SK-N-SH (cell line): ENCODE results near the gene DHPS. TPM values are rescaled to one million over a fixed set of nuclear protein-coding genes. Genes with fewer than 3 reads are reported as not detected.

Experiments
- CTCF ChIA-PET: fragments of 300-600, 350-600 bp; formaldehyde crosslinking; extraction: SDS; loops from one replicate; lab custom pipeline; 2021; lab: Yijun Ruan, JAX
- POLR2A ChIA-PET: fragments of 350-600 bp; sonication (Branson Sonifier 250); formaldehyde crosslinking; extraction: SDS; loops from one replicate; lab custom pipeline; 2020; ENCODE audit warnings: antibody characterized with exemption, inconsistent platforms; lab: Yijun Ruan, JAX
- DNase-seq: peaks from one replicate; pipeline ENCODE4 v3.0.0; 2012
- H2AFZ ChIP-seq: fragments of 200-600 bp; sonication (generic); 2 replicates; pipeline ENCODE4 v1.8.1; 2016; ENCODE audit warnings: antibody characterized with exemption, mild to moderate bottlenecking, low read depth
- H3F3A ChIP-seq: fragments of 200-600 bp; sonication (generic); replicated peaks from 2 replicates; pipeline ENCODE3; 2016; ENCODE audit warnings: antibody characterized with exemption, mild to moderate bottlenecking; ENCODE audit not compliant: insufficient read depth
- H3K27ac ChIP-seq, 2 experiments: fragments of 200-500 bp in 1 of 2; fragments of 200-600 bp in 1 of 2; sonication (Bioruptor generic) in 1 of 2; sonication (generic), shearing (Covaris generic) in 1 of 2; 2 replicates each; pipeline versions ENCODE4 v1.5.1 to v1.6.1; 2014 to 2016; ENCODE audit warnings: low read depth in 2 of 2, inconsistent platforms in 1 of 2, low read length in 1 of 2, mild to moderate bottlenecking in 1 of 2, mixed read lengths in 1 of 2
- H3K27me3 ChIP-seq: fragments of 200-600 bp; sonication (generic), shearing (Covaris generic); 2 replicates; pipeline ENCODE4 v1.6.1; 2016; ENCODE audit warnings: mixed run types; ENCODE audit not compliant: insufficient read depth
- H3K36me3 ChIP-seq, 2 experiments: fragments of 200-500 bp in 1 of 2; fragments of 200-600 bp in 1 of 2; sonication (Bioruptor generic) in 1 of 2; sonication (generic) in 1 of 2; replicated peaks in 1 of 2; 2 replicates each; pipeline versions ENCODE3 to v1.5.1; 2014 to 2016; ENCODE audit warnings: low read length in 1 of 2, mild to moderate bottlenecking in 1 of 2; ENCODE audit not compliant: insufficient read depth in 2 of 2, control insufficient read depth in 1 of 2
- H3K4me1 ChIP-seq, 2 experiments: fragments of 200-500 bp in 1 of 2; fragments of 200-600 bp in 1 of 2; sonication (Bioruptor generic) in 1 of 2; sonication (generic), shearing (Covaris generic) in 1 of 2; 2 replicates each; pipeline versions ENCODE4 v1.5.1 to v1.6.1; 2014 to 2016; ENCODE audit warnings: low read depth in 1 of 2, low read length in 1 of 2, mixed run types in 1 of 2; ENCODE audit not compliant: insufficient read depth in 2 of 2, control insufficient read depth in 1 of 2
- H3K4me2 ChIP-seq: fragments of 200-600 bp; sonication (generic), shearing (Covaris generic); 2 replicates; pipeline ENCODE4 v1.6.1; 2017; ENCODE audit warnings: mixed run types
- H3K4me3 ChIP-seq, 2 experiments: fragments of 200-500 bp in 1 of 2; fragments of 200-600 bp in 1 of 2; sonication (Bioruptor generic) in 1 of 2; sonication (generic), shearing (Covaris generic) in 1 of 2; 2 replicates each; pipeline versions ENCODE4 v1.5.1 to v1.8.1; 2014 to 2016; ENCODE audit warnings: low read depth in 2 of 2, inconsistent platforms in 1 of 2, low read length in 1 of 2, mild to moderate bottlenecking in 1 of 2, mixed read lengths in 1 of 2, moderate library complexity in 1 of 2
- H3K79me2 ChIP-seq: fragments of 200-600 bp; sonication (generic); 2 replicates; pipeline ENCODE4 v1.8.1; 2017; ENCODE audit warnings: mild to moderate bottlenecking; ENCODE audit not compliant: insufficient read depth
- H3K9ac ChIP-seq: fragments of 200-600 bp; sonication (generic); 2 replicates; pipeline ENCODE4 v1.6.1; 2017; ENCODE audit warnings: mixed run types
- H3K9me2 ChIP-seq: fragments of 200-600 bp; sonication (generic); 2 replicates; pipeline ENCODE4 v1.6.1; 2017; ENCODE audit warnings: mixed run types
- H3K9me3 ChIP-seq: fragments of 200-600 bp; sonication (generic); 2 replicates; pipeline ENCODE4 v1.6.1; 2017; ENCODE audit warnings: mixed run types, mild to moderate bottlenecking, moderate library complexity
- H4K20me1 ChIP-seq: fragments of 200-600 bp; sonication (generic); 2 replicates; pipeline ENCODE4 v1.6.1; 2017; ENCODE audit warnings: mild to moderate bottlenecking, mixed run types; ENCODE audit not compliant: insufficient read depth
- EP300 ChIP-seq, 2 experiments: IDR thresholded peaks; 2 replicates each; pipeline versions ENCODE4 v1.4.0 to v1.6.1; 2012; ENCODE audit warnings: borderline replicate concordance in 1 of 2, low read depth in 1 of 2, low read length in 1 of 2
- FOXJ3 ChIP-seq: sonication (generic); formaldehyde crosslinking; IDR thresholded peaks from 2 replicates; pipeline ENCODE4 v1.5.1; 2020; ENCODE audit warnings: mild to moderate bottlenecking, missing genetic modification reagents
- FOXM1 ChIP-seq: IDR thresholded peaks from 2 replicates; pipeline ENCODE4 v1.4.0; 2012; ENCODE audit warnings: low read depth, mild to moderate bottlenecking
- GATA2 ChIP-seq: sonication (generic); formaldehyde crosslinking; IDR thresholded peaks from 2 replicates; pipeline ENCODE4 v1.5.0; 2020; ENCODE audit warnings: mild to moderate bottlenecking, missing genetic modification reagents
- IRF3 ChIP-seq: fragments of 150-350 bp; IDR thresholded peaks from 2 replicates; pipeline ENCODE4 v1.6.1; 2016; ENCODE audit warnings: mild to moderate bottlenecking, low read depth, low read length
- JUND ChIP-seq: IDR thresholded peaks from 2 replicates; pipeline ENCODE4 v1.4.0; 2012
- MEF2A ChIP-seq: IDR thresholded peaks from 2 replicates; pipeline ENCODE4 v1.4.0; 2012; ENCODE audit warnings: low read depth, borderline replicate concordance
- MXI1 ChIP-seq: IDR thresholded peaks from 2 replicates; pipeline ENCODE4 v1.6.1; 2012; ENCODE audit warnings: mild to moderate bottlenecking, low read depth, low read length, improper control_type of control experiment
- NFIC ChIP-seq: IDR thresholded peaks from 2 replicates; pipeline ENCODE4 v1.4.0; 2012; ENCODE audit warnings: borderline replicate concordance
- POLR2AphosphoS5 ChIP-seq: IDR thresholded peaks from 2 replicates; pipeline ENCODE4 v1.6.1; 2012; ENCODE audit warnings: low read depth, low read length
- RCOR1 ChIP-seq: fragments of 150-350 bp; IDR thresholded peaks from 2 replicates; pipeline ENCODE4 v1.6.1; 2017; ENCODE audit warnings: antibody characterized with exemption, low read length
- RFX5 ChIP-seq: IDR thresholded peaks from 2 replicates; pipeline ENCODE4 v1.6.1; 2012; ENCODE audit warnings: mild to moderate bottlenecking, improper control_type of control experiment, low read length
- RXRA ChIP-seq: IDR thresholded peaks from 2 replicates; pipeline ENCODE4 v1.4.0; 2012; ENCODE audit warnings: low read depth, mild to moderate bottlenecking, borderline replicate concordance
- SIN3A ChIP-seq: IDR thresholded peaks from 2 replicates; pipeline ENCODE4 v1.6.1; 2012; ENCODE audit warnings: low read depth, mild to moderate bottlenecking, low read length, moderate library complexity, borderline replicate concordance
- SMC3 ChIP-seq: IDR thresholded peaks from 2 replicates; pipeline ENCODE4 v1.6.1; 2012; ENCODE audit warnings: low read depth, low read length, improper control_type of control experiment
- TAF1 ChIP-seq: IDR thresholded peaks from 2 replicates; pipeline ENCODE4 v1.6.1; 2012; ENCODE audit warnings: low read depth, mild to moderate bottlenecking, low read length, moderate library complexity, borderline replicate concordance
- TEAD4 ChIP-seq: IDR thresholded peaks from 2 replicates; pipeline ENCODE4 v1.4.0; 2012; ENCODE audit warnings: mild to moderate bottlenecking, borderline replicate concordance; ENCODE audit not compliant: insufficient read depth
- WGBS: methylation state at CpG from one replicate; pipeline ENCODE4 v1.1.6; 2017; ENCODE audit warnings: low lambda C conversion rate; 5-methylcytosine and 5-hydroxymethylcytosine counted together
- polyA plus RNA-seq, 3 experiments: library from polyadenylated mRNA; depleted of rRNA; stranded (reverse); fragments of >200 nt; gene quantifications; 2 replicates each; pipeline ENCODE4 v1.2.3, GENCODE V29; 2012
- TF ChIP-seq, protein P1 (sequence below): fragments of 150-350 bp; IDR thresholded peaks from 2 replicates; pipeline ENCODE4 v1.6.1; 2017; ENCODE audit warnings: antibody characterized with exemption, low read length, low read depth, borderline replicate concordance
- TF ChIP-seq, protein P2 (sequence below): IDR thresholded peaks from 2 replicates; pipeline ENCODE4 v1.4.0; 2012; ENCODE audit warnings: low read depth
- TF ChIP-seq, protein P3 (sequence below): fragments of 200-600 bp; sonication (generic); IDR thresholded peaks from 2 replicates; pipeline ENCODE4 v1.6.1; 2017; ENCODE audit warnings: antibody characterized with exemption, mild to moderate bottlenecking, moderate library complexity
- TF ChIP-seq, protein P4 (sequence below): IDR thresholded peaks from 2 replicates; pipeline ENCODE4 v1.6.1; 2012; ENCODE audit warnings: mild to moderate bottlenecking, low read depth, low read length, moderate library complexity

The DHPS gene
- polyA plus RNA-seq, 1 of the 3 experiments (the other 2 are of a cell fraction) = 179 TPM

DNA sequence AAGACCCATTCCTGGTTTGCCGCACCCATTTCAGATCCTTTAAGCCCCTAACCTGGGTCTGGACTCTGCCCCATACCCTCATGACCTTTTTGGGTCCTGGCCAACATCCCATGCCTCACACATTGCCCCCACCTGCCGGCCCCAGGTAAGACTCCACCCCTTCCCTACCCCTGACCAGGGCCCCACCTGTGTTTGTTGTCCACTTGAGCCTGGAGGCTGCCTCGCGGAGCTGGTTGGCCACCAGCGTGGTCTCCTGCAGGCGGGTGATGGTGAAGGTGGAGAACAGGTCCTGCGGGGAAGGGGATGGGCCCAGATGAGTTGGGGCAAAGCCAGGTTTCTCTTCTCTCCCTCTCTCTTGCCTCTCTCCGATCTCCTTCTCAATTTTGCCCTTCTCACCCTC, 34.6 kb downstream of the DHPS start:
- H3K4me1 ChIP-seq = peaks cover 0 to 8% of the 10 kb centered on the region in 2 experiments; a peak in 1 of 4 replicates
- CTCF ChIA-PET = interaction anchor here (1.6 kb wide), 1 partner anchor 25 kb away, joined by 9 read pairs; no protein-coding TSS in a partner anchor
- H3K27me3 ChIP-seq = no peaks in the 10 kb centered on the region
- TF ChIP-seq FOXM1 = no peak
- TF ChIP-seq, protein P1, sequence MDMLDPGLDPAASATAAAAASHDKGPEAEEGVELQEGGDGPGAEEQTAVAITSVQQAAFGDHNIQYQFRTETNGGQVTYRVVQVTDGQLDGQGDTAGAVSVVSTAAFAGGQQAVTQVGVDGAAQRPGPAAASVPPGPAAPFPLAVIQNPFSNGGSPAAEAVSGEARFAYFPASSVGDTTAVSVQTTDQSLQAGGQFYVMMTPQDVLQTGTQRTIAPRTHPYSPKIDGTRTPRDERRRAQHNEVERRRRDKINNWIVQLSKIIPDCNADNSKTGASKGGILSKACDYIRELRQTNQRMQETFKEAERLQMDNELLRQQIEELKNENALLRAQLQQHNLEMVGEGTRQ = no peak
- TF ChIP-seq, protein P2, sequence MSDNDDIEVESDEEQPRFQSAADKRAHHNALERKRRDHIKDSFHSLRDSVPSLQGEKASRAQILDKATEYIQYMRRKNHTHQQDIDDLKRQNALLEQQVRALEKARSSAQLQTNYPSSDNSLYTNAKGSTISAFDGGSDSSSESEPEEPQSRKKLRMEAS = no peak
- no peak for TF ChIP-seq JUND
- POLR2A ChIA-PET = no interaction called here
- no peak overlapping the region for H3K4me2 ChIP-seq
- no peaks in the 10 kb centered on the region for H4K20me1 ChIP-seq
- no peaks in the 10 kb centered on the region for H3K9me2 ChIP-seq
- H3K27ac ChIP-seq = no peak overlapping the region
- H3K9ac ChIP-seq = no peak overlapping the region
- WGBS = 86% methylated on average over 7 of the region's 8 CpGs
- no peaks in the 10 kb centered on the region for H3K9me3 ChIP-seq
- no peak overlapping the region for H3K4me3 ChIP-seq
- no peak overlapping the region for H2AFZ ChIP-seq
- peak; percentile 27 for DNase-seq
- no peaks in the 10 kb centered on the region for H3K36me3 ChIP-seq
- H3K79me2 ChIP-seq = no peaks in the 10 kb centered on the region
- no peaks in the 10 kb centered on the region for H3F3A ChIP-seq

GRCh38 chr19:12646551-12646950, 35.1 kb downstream of the DHPS start:
- 94% methylated on average over 10 of the region's 10 CpGs for WGBS
- Histone ChIP-seq H3K27me3 (no peaks in the 10 kb centered on the region), H3K4me2 (no peak overlapping the region), H3K79me2 (no peaks in the 10 kb centered on the region), H3F3A (no peaks in the 10 kb centered on the region), H2AFZ (no peak overlapping the region), H3K4me3 (no peak overlapping the region), H3K27ac (no peak overlapping the region), H3K9me2 (no peaks in the 10 kb centered on the region), H3K4me1 (peaks cover 0 to 8% of the 10 kb centered on the region in 2 experiments; a peak in 1 of 4 replicates), H3K36me3 (no peaks in the 10 kb centered on the region), H4K20me1 (no peaks in the 10 kb centered on the region), H3K9me3 (no peaks in the 10 kb centered on the region), H3K9ac (no peak overlapping the region)
- peak; percentile 17 for DNase-seq
- ChIA-PET POLR2A (interaction anchor here (0.6 kb wide), 1 partner anchor 11 kb away, joined by 3 read pairs; no protein-coding TSS in a partner anchor), CTCF (interaction anchor here (1.6 kb wide), 1 partner anchor 26 kb away, joined by 9 read pairs; no protein-coding TSS in a partner anchor)
- TF ChIP-seq, protein P3, sequence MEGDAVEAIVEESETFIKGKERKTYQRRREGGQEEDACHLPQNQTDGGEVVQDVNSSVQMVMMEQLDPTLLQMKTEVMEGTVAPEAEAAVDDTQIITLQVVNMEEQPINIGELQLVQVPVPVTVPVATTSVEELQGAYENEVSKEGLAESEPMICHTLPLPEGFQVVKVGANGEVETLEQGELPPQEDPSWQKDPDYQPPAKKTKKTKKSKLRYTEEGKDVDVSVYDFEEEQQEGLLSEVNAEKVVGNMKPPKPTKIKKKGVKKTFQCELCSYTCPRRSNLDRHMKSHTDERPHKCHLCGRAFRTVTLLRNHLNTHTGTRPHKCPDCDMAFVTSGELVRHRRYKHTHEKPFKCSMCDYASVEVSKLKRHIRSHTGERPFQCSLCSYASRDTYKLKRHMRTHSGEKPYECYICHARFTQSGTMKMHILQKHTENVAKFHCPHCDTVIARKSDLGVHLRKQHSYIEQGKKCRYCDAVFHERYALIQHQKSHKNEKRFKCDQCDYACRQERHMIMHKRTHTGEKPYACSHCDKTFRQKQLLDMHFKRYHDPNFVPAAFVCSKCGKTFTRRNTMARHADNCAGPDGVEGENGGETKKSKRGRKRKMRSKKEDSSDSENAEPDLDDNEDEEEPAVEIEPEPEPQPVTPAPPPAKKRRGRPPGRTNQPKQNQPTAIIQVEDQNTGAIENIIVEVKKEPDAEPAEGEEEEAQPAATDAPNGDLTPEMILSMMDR = no peak
- TF ChIP-seq SMC3 (no peak), GATA2 (CRISPR knock-in tag) (no peak), RCOR1 (no peak), SIN3A (no peak), RXRA (no peak), POLR2AphosphoS5 (no peak), FOXJ3 (CRISPR knock-in tag) (no peak), EP300 (IDR thresholded peaks at IDR 0.05; ENCODE audit: borderline replicate concordance in 1 of 2, low read depth in 1 of 2, low read length in 1 of 2) (no peak), MXI1 (no peak), IRF3 (no peak), MEF2A (no peak), TEAD4 (no peak), NFIC (no peak), TAF1 (no peak), RFX5 (no peak)
- TF ChIP-seq, protein P4, sequence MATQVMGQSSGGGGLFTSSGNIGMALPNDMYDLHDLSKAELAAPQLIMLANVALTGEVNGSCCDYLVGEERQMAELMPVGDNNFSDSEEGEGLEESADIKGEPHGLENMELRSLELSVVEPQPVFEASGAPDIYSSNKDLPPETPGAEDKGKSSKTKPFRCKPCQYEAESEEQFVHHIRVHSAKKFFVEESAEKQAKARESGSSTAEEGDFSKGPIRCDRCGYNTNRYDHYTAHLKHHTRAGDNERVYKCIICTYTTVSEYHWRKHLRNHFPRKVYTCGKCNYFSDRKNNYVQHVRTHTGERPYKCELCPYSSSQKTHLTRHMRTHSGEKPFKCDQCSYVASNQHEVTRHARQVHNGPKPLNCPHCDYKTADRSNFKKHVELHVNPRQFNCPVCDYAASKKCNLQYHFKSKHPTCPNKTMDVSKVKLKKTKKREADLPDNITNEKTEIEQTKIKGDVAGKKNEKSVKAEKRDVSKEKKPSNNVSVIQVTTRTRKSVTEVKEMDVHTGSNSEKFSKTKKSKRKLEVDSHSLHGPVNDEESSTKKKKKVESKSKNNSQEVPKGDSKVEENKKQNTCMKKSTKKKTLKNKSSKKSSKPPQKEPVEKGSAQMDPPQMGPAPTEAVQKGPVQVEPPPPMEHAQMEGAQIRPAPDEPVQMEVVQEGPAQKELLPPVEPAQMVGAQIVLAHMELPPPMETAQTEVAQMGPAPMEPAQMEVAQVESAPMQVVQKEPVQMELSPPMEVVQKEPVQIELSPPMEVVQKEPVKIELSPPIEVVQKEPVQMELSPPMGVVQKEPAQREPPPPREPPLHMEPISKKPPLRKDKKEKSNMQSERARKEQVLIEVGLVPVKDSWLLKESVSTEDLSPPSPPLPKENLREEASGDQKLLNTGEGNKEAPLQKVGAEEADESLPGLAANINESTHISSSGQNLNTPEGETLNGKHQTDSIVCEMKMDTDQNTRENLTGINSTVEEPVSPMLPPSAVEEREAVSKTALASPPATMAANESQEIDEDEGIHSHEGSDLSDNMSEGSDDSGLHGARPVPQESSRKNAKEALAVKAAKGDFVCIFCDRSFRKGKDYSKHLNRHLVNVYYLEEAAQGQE = no peak
